Inflammatory macrophage (primary cell): Measurements from ENCODE around the gene RAB27B.

ENCODE experiments used
- DNase-seq, 2 donors: peaks; one replicate each; pipeline ENCODE4 v3.0.0-alpha.2; 2020 to 2022

RAB27B gene

DNA sequence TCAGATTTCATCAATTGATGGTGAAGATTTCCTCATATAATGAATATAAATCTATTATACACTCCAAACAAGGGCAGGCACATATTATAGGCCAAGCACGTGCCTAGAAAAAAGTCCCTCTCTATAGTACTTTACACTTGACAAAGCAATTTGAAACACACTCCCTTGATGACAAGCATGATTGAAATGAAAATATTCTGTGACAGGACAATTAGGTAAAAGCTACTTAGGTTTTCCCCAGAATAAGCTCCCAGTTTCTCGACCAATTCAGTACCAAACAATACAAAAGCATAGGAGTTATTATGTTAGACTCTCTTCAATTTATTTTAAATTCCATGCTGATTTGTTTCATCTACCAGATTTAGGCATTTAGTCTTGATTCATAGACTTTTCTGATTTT lies 83.3 kb downstream of the RAB27B start:
- DNase-seq: no peak

- DNase-seq: no peak
These were observed 86.5 kb downstream of the RAB27B start for GRCh38 chr18:54914816-54915215.

DNA sequence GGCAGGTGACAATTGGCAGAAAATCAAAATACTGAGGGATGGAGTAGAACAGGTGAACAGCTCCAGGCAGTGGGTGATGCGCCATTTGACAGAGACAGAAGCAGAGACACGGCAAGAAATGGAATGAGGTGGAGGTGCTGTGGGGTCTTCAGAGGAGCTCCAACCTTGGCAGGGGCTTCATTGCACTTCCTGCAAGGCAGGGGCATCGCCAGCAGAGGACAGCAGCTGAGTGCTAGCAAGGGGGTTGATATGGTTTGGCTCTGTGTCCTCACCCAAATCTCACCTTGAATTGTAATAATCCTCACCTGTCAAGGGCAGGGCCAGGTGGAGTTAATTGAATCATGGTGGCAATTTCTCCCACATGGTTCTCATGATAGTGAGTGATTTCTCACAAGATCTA lies 88.2 kb downstream of the RAB27B start:
- DNase-seq: no peak

DNA sequence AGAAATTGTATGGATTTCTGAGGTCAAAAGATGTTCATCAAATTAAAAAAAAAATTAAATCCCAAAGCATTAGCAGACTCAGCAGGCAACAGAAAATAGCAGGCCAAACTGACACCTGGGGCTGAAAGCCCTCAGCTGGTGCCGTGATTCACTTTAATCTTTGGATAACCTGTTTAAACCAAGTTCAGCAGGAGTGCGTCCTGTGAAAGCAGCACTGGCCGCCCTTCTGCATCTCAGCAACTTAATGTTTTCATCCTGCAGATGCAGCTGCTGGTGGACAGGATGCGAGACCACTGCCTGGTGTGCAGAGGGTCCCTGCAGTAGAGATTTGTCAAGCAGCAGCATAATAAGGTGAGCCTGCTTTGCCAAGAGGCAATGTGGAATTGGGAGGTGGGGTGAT lies 89.8 kb downstream of the RAB27B start:
- DNase-seq: no peak

DNA sequence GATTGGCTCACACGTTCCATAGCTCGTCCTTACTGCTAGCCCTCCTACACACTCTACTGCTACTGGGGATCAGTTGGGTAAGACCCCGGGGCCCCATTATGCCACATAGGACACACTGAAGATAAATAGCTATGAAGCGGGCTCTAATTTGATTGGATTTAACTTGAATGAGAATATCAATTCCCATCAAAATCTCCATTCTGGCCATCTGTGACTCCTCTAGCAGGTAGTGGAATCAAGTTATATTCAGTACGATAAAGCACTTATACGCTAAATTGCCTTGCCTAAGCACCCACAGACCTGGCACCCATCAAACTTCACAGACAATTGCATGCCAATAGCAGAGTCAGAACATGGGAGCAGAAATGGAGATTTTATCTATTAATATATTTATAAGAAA lies 91.1 kb downstream of the RAB27B start:
- DNase-seq: no peak

DNA sequence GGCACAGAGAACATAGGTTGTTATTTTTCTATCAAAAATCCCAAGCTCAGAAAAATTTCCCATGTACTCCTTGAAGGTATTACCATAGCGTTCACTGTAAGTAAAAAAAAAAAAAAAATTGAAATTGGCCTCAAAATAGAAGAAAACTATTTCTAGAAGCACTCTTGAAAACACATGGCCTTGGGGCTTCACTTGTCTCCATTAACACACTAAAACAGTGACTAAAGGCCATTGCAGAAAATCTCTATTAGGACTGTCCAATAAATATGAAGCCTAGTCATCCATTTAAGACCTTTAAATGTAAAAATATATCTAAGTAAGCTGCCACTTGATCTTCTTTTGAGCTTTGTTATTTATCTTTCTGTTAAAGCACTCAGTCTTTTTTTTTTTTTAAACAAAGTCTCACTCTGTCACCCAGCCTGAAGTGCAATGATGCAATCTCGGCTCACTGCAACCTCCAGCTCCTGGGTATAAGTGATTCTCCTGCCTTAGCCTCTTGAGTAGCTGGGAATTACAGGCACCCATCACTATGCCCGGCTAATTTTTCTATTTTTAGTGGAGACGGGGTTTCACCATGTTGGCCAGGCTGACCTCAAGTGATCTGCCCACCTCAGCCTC lies 95.2 kb downstream of the RAB27B start:
- no peak for DNase-seq

- no peak for DNase-seq
These were observed 96.7 kb downstream of the RAB27B start for GRCh38 chr18:54924948-54925347.

DNA sequence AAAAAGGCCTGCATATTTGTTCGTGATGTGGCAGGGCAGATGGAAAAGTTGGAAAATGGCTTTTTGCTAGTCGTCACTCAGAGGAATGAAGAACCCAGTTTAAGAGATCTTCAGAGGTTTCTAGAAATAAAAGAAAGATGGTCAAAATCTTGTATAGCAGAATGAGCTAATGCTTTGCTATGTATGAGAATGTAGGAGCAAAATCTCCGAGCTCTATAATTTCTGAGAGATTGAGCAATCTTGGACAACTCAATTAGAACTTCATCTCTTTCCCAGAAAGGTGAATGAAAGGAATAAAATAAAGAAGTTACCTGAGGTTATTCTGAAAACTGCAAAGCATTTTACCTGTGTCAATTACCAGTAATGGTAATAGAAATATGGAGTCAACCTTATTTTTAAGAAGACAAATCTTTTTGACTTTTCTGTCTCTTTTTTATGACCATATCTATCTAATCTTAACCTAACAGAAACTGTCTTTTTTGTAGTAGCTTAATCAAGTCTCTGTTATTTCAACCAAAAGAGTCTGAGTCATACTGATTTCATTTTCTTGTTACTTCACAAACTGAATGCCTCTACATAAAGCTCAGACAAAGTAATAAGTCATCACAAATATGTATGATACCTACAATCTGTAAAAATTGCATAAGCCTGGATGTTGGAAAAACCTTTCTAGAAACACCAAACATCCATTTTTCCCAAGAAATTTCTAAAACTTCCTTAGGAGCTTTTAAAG lies 98.5 kb downstream of the RAB27B start:
- no peak for DNase-seq

GRCh38 chr18:54928236-54928635 lies 100.0 kb downstream of the RAB27B start:
- DNase-seq: no peak

- no peak for DNase-seq
These were observed 102.9 kb downstream of the RAB27B start for GRCh38 chr18:54931152-54931551.

- no peak for DNase-seq
These were observed 104.2 kb downstream of the RAB27B start for GRCh38 chr18:54932472-54932871.

DNA sequence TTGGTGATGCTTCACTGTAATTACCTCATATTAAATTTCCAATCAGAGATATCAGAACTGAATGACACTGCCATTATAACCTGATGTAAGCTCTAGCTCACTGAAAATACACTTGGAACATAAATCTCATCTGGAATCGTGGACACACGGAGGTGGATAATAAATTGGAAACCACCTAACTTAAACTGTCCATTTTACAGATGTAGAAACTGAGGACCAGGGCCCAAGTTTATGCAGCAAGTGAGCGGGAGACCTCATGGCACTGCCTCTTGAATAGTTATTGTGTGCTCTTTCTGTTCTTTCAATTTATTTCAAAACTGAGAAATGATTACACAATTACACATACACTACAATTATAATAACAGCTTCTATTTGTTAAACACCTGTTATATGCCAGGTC lies 110.2 kb downstream of the RAB27B start:
- no peak for DNase-seq

GRCh38 chr18:54939361-54939917 lies 111.2 kb downstream of the RAB27B start:
- no peak for DNase-seq

- no peak for DNase-seq
These were observed 113.9 kb downstream of the RAB27B start for GRCh38 chr18:54942144-54942543.

GRCh38 chr18:54942569-54942968 lies 114.3 kb downstream of the RAB27B start:
- no peak for DNase-seq
